ENCODE results near the gene RAB32.

- no peak for TF ChIP-seq EZH2 (IDR thresholded peaks at IDR 0.05; ENCODE audit: insufficient read depth, poor library complexity, severe bottlenecking)
- TF ChIP-seq EZH2phosphoT487 (IDR thresholded peaks at IDR 0.05; ENCODE audit: insufficient read depth, low read depth): no peak
Observed at GRCh38 chr6:146544616-146545182, 1.1 kb downstream of the RAB32 start.

Data from GM23248 (cell line).